Spleen (tissue), 7 donors: Measurements from ENCODE around the gene PLXND1.

Experiments used
- CTCF ChIP-seq, 11 experiments: fragments of 200-600 bp in 7 of 11; fragments of 450-650 bp in 4 of 11; sonication (generic) in 4 of 11; IDR thresholded peaks in 8 of 11; conservative IDR thresholded peaks in 3 of 11; 1 replicate in 7 of 11; 2 replicates in 4 of 11; pipeline versions ENCODE4 v1.4.0 to v1.8.0; 2016 to 2021; ENCODE audit warnings: antibody characterized with exemption in 11 of 11, inconsistent platforms in 4 of 11, mild to moderate bottlenecking in 1 of 11
- POLR2AphosphoS5 ChIP-seq, 3 donors: sonication (generic); formaldehyde crosslinking; IDR thresholded peaks; one replicate each; pipeline ENCODE4 v1.5.1; 2017; ENCODE audit warnings: antibody characterized with exemption in 3 of 3
- donor health status: DM: no; HTN: no; CAD: no; lungs with moderate emphysema.
- donor health status: DM: no; HTN: no; CAD: no.
- donor health status: DM: no; HTN: no; CAD: no.

GRCh38 chr3:129535075-129535474 lies 71.4 kb downstream of the PLXND1 start:
- TF ChIP-seq CTCF (IDR thresholded peaks at IDR 0.05 in 8 of 11, conservative IDR thresholded peaks at IDR 0.05 in 3 of 11) = no peak
- no peak for TF ChIP-seq POLR2AphosphoS5 (IDR thresholded peaks at IDR 0.05)
